ENCODE data around the gene RAMP3. TPM values are rescaled to one million over a fixed set of nuclear protein-coding genes. Genes with fewer than 3 reads are reported as not detected.
"Not testable (repeated sequence)": the region's sequence is repeated elsewhere in the genome, so short reads cannot be mapped to it uniquely, and the experiment has no call there.

RAMP3 gene
- total RNA-seq, 1 donor from 2014 or later = 114 TPM

DNA sequence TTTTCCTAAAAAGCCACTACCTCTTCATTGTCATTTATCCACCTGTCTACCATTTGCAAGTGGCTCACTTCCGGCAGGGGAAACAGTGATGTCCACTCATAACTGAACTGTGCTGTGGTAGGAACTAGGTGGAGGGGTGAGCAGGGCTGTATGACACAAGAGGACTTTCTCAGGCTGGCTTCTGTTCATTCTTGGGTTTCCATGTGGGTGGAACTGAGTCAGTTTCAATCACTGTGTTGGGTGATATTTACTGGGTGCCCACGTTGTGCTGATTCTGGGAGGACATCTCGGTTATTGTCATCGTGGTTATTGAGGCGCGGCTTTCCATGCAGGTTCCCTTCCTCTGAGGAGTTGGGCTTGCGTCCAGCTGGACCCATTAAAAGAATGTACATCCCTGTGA, 38.8 kb downstream of the RAMP3 start:
- DNase-seq = no peak

DNA sequence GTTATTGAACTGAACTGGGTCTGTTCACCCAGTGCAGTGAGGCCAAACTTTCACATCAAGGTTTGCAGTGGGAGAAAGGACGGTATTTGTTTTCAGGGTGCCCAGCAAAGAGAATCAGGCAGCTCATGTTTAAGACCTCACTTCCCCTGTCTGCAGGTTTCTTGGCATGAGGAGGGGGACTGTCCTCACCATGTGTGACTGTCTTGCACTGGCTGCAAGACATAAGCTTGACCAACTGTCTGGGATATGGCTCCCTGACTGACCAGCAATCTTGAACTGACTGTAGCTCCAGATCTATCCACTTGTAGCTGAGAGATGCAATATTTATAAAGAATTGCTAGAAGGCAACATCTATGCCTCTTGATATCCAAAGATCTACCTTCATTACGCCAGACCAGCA, 39.9 kb downstream of the RAMP3 start:
- DNase-seq = no peak

DNA sequence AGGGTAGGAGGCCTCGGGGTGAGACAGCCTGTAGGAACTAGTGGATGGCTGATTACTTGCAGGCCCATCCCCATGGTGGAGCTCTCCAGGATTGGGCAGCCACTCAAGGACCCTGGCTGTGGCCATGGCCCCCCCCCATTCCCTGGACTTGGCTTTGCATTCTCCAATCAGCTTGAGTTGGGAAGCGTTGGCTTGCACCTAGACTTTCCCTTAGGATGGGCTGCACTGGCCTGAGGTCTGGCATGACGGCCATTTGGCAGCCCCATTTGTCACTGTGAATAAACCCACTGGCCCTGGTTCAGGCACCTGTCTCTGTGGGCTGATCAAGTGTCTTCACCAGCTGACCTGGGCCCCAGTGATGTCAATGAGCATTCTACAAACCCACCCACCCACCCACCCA, 41.4 kb downstream of the RAMP3 start:
- no peak for DNase-seq

DNA sequence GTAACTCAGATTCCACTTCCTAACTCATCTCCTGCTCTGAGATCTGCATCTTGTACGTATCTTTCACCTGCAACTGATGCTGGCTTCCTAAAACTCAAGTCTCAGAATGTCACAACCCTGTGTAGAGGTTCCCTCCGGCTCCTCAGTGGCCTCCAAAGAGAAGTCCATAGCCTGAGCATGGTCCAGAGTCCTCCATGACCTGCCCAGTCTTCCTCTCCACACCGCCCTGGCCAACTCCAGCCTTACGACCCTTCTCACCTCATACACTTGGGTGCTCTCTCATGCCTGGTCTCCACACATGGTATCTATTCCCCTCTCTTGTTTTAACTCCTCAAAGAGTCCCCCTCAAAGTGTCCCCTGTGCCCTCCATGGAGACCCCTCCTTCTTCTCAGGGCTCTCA, 41.9 kb downstream of the RAMP3 start:
- no peak for DNase-seq

DNA sequence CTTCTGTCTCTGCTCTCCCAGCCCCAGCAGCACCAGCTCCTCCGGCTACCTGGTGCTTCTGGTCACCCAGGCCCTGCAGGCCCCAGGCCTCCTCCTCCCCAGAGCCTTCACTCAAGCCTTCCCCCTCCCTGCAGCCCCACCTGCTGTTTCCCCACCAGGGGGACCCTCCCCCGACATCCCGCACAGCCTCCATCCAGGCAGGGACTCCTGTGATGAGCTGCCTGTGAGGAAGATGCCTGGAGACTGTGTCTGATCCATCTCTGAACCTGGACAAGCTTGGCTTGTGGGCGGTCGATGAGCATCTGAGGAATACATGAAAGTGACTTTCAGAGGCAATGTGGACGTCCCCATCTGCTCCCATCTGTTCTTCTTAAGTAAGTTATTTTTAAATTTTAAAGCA, 45.0 kb downstream of the RAMP3 start:
- DNase-seq = no peak

DNA sequence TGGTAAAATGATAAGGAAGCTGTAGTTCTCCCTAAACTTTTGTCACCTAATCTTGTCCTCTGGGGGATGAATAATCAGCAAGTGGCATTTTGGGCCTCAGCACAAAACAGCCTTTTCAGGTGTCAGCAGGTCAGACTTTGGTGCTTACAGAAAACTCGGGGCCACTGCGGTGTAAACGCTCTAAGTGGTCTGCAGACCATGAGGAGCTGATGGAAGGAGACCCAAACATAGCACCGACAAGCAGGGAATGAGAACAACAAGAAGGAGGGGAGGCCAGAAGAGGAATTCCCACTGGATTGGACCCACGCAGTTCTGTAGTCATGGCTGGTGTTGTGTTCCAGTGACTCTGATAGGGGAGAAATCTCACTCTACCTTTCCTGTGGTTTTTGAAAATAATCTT, 45.4 kb downstream of the RAMP3 start:
- DNase-seq = no peak

DNA sequence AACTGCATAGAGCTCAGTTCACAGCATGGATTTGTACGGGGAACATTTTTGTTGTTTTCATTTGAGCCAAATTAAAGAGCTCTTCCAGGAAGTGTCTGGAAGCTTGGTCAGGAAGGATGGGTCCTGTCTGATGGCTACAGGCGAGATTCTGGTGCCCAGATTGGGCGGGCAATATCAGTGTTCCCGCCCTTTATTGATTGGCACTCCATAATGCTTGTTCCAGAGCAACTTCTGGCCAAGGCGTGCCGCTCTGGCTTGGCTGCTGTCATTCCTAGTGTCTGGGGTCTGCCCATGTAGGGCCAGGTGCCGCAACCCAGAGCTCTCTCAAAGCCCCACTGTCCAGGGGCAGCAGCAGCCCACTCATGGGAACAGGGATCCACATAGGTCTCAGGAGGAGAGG, 45.9 kb downstream of the RAMP3 start:
- DNase-seq = no peak

DNA sequence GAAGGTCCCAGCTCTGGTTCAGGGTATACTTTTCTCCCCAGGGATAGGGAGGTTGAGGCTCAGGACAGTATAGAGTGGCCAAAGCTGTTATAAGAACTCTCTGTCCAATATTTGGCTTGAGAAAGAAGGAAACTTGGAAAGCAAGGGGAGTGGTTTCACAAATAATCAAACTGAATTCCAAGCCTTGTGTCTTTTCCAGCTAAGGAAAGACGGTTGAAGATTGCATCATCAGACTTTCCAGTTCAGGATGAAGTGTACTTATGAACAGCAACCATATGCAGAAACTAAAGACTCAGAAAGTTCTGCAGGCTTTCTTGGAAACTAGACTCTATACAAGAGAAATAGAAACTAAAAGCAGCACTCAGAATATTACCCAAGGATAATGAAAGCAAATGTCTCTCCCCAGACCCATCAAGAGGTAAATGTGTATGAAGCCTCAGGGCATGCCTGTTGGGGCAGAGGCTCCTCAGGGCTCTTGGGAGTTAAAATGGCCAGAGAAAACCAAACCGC, 46.4 kb downstream of the RAMP3 start:
- no peak for DNase-seq

DNA sequence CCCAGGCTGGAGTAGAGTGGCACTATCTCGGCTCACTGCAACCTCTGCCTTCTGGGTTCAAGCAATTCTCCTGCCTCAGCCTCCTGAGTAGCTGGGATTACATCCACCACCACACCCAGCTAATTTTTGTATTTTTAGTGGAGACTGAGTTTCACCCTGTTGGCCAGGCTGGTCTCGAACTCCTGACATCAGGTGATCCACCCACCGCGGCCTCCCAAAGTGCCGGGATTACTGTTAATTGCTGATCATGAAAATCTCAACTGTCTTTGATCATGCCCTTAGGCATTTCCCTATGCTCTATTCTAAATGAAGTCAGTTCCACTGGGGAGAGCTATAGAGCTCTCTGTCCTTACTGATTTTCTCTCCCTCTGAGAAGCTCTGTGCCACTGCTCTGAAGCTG, 48.7 kb downstream of the RAMP3 start:
- DNase-seq = not testable (repeated sequence)

DNA sequence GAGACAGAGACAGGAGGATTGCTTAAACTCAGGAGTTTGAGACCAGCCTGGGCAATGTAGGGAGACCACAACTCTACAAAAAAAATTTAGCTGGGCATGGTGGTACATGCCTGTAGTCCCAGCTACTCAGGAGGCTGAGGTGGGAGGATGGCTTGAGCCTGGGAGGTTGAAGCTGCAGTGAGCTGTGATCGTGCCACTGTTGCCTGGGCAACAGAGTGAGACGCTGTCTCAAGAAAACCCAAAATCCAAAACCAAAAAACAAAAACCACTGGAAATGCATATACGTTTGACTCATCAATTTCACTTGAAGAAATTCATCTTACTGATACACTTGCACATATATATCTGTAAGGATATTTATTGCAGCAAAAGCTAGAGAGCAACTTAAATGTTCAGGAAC, 52.3 kb downstream of the RAMP3 start:
- DNase-seq = not testable (repeated sequence)

DNA sequence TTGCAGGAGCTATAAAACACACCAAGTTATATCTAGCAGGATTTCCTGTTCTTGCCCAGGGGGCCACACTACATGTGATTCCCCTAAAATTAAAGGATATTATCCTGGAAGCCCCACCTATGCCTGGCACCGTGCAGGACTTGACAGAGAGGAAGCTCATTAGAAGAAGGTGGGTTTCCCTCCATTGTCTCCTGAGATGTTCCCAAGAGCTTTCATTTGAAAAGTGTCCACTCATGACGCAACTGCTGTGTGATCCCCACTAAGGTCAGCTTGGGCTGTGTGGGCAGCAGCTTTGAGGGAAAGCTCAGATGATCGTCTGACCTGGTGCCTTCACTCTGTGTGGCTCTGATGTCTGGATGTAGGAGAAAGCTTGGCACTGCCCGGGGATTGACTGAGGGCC, 53.5 kb downstream of the RAMP3 start:
- peak; percentile 8 for DNase-seq

DNA sequence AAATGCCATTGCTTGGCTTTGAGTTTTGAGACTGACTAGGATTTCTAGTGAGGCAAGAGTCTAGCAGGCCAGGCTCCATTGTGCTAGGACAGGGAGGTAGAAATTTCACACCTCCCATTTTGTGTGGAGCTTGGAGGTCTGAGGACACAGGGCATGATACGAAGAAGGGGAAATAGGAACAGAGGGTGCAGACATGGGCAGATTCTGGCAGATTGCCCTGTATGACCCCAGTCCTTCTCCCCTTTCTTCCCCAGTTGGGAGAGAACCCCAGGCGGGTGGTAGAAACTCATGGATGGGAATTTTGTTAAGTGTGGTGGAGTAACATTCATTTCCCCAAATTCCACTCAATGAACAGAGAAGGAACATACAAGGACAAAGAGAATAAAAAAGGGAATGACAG, 54.4 kb downstream of the RAMP3 start:
- DNase-seq = no peak

DNA sequence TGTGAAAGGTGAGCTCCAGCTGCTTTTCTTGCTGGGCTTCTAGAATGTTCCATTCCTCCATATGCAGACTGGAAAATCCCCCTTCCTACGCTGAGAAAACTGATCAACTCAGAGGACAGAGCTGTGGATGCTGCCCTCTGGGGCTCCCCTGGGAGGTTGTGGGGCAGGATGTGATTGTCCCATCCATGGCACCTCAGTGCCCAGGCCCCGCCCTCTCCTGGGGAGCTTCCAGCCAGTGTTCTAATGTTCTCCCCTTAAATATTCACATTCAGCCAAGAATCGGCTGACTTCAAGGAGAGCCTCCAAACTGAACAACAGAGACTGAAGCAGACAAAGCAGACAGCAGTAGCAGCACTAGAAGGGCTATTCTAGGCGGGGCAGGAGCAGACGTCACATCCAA, 55.0 kb downstream of the RAMP3 start:
- no peak for DNase-seq

DNA sequence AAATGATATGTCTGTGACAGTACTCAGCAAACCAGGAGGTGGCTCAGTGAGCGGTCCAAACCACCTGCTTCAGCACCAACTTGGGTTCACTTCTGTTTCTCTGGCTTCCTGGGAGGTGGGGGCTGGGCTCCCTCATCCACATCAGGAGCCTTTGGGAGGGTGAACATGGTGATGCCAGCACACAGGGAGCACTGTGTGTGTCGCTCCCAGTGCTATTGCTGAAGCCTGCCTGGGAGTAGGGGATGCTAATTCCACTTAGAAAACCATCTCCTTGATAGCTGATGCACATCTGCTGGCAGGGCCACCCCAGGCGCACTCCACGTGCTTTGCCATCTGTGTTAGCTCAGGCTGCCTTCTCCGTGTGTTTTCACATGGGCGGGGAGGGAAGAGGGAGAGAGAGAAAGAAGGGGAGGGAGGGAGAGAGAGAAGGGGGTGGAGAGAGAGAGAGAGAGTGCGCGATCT, 58.0 kb downstream of the RAMP3 start:
- no peak for DNase-seq

DNA sequence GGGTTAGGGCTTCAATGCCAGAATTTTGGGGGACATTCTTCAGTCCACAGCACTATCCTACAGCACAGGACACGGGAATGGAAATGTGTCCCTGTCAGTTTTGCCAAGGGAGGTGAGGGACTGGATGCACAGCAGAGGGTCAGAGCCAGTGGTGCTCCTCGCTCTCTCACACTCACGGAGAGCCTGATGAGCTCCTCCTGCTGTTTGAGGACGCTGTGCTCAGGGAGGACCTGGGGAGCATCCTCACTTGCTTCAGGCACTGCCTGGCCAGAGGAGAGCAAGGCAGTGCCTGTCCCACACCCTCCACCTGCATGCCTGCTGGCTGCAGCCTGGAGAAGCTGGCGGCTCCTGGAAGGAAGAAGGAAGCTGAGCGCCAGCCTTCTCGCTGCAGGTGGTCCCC, 58.6 kb downstream of the RAMP3 start:
- DNase-seq = no peak

DNA sequence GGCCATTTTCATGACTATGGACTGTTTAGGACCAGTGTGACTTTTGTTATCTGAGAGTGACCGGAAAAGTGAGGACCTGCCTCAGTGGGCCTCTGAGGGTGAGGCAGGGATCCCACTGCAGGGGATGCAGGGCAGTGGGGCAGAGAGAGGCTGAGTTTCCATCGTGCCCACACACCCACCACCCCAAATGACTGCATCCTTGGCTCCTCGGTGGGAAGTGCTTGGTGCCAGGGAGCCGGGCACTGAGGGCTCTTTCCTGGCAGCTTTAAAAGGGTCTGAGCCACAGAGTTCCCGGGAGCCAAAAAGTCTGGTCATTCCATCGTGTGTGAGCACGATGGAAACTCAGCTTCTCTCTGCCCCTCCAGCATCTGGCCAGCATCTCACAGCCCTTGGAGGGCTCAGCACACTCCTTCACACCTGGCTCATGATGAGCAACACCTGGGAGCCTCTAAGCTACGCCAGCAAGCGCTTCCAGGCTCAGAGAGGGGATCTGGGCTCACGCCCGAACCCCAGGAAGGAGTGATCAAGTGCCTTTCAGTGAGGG, 59.1 kb downstream of the RAMP3 start:
- DNase-seq = no peak

DNA sequence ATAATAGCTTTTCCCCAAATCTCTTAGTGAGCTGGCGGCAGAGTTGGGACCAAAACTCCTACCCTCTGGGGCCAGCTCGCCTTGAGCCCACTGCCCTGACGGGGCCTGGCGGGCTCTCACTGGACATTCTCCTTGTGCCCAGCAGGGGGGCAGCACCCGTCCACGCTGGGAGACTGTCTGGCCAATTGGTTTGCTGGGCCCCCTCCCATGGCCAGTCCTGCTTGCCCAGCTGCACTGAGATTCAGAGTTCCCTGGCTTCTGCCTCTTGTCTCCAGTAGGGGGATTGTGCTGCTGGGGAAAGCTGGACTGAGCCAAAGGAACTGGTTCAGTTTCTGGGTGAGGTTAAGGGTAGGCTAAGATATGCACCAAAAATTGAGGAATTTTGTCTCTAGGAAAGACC, 59.8 kb downstream of the RAMP3 start:
- DNase-seq = no peak

DNA sequence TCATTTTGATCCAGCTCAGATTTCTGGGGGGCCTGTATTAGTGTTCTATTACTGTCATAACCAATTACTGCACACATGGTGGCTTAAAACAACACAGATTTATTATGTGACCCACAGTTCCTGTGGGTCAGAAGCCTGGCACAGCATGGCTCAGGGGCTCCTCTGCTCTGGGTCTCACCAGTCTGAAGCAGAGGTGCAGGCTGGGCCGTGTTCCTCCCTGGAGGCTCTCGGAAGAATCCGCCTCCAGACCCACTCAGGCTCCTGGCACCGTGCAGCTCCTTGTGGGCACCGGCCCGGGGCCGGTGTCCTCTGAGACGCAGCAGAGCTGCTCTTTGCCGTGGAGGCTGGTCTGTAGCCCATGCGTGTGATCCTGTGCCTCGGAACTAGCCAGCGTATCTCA, 61.5 kb downstream of the RAMP3 start:
- DNase-seq = no peak

DNA sequence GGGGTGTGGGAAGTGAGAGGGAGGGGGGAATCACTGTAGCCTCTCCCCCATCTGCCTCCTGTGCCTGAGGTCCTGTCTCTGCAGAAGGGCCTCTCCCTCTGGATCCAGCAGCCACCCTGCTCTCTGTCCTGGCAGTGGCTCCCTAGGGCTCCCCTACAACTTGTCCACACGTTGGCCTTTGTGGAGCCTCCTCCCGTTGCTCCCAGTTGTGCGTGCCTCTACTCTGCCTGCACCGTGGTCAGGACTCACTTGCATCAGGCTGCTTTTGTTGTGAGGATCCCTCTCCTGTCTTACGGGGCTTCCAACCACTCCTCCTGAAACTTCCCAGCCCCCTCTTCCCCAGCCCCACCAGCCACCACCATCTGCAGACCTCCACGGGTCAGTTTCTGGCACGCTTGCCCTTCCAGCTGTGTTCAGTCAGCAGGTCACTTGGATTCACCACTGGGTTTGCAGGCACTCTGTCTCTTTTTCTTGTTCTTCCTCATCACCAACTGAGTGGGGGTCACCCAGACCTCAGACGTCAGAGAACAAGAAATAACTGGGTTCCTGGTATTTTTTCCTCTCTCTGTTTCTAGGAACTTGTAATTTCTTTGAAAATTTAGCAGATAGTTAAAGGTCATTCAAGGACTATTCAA, 62.3 kb downstream of the RAMP3 start:
- no peak for DNase-seq

DNA sequence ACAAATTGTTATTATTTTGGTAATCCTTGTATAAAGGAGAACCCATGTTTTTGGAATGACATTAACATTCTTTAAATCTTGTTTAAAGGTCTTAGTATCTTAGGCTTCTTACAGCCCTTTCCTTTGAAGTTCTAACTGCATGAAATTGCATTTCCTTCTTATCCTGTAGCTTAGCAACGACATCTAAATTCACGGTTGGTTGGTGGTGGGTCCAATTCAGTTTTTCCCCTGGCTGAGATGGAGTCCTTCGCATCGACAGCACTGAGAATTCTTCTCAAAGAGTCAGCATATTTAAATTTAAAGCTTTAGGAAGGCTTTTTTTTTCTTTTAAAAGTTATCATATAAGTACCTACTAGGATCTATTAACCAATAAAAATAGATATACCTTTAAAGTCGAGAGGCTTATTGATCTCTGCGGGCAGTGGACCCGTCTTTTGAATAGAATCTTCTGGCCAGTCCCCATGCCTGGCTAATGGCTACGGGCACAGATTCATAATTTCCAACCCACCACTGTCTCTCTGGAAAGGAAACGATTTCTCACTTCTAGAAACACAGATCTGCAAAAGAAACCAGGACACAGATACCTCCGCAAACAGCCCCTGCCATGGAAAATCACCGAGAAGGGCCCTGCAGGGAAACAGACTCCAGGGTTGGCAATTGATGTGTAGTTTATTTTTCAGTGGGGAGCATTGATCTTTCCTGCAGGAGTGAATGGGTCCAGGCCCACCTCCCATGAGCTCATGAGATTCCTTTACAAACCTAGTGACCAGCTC, 63.4 kb downstream of the RAMP3 start:
- no peak for DNase-seq

DNA sequence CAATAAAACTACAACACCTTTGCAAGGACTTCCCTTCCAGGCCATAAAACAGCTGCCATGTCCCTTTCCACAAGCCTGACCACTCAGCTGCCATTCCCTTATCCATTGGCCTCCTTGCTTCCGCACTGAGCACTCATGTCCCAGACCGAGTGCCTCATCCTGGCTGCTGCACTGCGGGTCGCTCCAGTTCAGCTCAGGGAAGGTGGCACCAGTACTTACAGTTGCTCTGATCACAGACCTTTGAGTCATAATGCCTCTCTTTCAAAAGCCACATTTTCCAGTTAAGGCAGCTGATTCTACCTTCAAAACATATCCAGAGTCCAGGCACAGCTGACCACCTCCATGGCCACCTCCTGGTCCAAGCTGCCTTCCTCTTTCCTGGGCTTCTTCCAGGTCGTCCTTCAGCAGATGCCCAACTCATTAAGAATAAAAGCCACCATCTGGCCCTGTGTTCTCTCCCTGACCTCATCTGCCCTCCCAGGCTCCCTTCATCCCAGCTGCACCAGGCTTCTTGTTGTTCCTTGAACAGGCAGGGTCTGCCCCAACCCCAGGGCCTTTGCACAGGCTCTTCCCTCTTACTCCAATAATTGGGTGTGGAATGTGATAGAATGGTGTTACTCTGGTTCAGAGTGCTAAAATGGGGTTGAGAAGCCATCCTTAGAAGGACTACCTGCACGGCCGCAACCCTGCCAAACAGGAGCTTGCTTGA, 64.5 kb downstream of the RAMP3 start:
- DNase-seq = no peak

DNA sequence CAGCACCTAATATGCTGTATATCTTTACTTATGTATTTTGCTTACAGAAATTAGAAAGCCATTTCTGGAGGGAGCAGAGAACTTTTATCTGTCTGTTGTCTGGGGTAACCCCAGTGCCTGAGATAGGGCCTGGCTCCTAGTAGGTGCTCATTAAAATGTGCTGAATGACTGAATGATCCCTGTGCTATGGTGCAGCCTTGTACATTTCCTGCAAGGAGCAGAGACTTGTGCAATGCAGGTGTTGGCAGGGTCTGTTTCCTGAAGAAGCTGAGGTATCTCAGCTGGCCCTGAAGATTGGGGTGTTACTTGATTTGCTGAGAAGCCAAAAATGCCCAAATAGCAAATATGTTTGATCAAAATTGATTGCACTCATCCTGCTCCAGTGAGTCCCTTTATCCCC, 65.5 kb downstream of the RAMP3 start:
- DNase-seq = no peak

Data from dermis blood vessel endothelial cell (primary cell).